Vagina (tissue), 2 donors: ENCODE results near the gene FAM169A.

ENCODE experiments used
- POLR2A ChIP-seq, 2 donors: fragments of 450-650 bp; IDR thresholded peaks; one replicate each; pipeline ENCODE4 v1.6.1; 2017; ENCODE audit warnings: antibody characterized with exemption in 2 of 2, mild to moderate bottlenecking in 2 of 2, moderate library complexity in 2 of 2
- TF ChIP-seq, protein P1 (sequence below), 3 experiments: fragments of 450-650 bp in 2 of 3; fragments of 200-600 bp in 1 of 3; sonication (generic) in 1 of 3; IDR thresholded peaks; one replicate each; pipeline ENCODE4 v1.5.1; 2017 to 2019; ENCODE audit warnings: antibody characterized with exemption in 3 of 3, mild to moderate bottlenecking in 2 of 3, moderate library complexity in 2 of 3

DNA sequence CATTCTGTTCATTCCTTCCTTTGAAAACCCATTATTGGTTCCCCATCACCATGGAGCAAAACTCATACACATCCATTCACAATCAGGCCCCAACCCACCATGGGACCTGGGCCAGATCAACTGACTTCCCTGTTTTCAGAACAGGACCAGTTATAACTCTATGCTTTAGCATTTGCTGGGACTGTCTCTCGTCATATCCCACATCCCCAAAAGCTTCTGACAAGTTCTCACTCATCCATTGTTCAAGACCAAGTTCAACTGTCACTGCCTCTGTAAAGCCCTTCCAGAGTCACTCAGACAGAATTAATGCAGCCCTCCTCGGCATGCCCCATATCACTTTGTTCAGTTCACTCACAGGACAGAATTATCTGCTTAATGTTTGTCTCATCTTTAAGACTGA, 4.0 kb downstream of the FAM169A start:
- TF ChIP-seq, protein P1, sequence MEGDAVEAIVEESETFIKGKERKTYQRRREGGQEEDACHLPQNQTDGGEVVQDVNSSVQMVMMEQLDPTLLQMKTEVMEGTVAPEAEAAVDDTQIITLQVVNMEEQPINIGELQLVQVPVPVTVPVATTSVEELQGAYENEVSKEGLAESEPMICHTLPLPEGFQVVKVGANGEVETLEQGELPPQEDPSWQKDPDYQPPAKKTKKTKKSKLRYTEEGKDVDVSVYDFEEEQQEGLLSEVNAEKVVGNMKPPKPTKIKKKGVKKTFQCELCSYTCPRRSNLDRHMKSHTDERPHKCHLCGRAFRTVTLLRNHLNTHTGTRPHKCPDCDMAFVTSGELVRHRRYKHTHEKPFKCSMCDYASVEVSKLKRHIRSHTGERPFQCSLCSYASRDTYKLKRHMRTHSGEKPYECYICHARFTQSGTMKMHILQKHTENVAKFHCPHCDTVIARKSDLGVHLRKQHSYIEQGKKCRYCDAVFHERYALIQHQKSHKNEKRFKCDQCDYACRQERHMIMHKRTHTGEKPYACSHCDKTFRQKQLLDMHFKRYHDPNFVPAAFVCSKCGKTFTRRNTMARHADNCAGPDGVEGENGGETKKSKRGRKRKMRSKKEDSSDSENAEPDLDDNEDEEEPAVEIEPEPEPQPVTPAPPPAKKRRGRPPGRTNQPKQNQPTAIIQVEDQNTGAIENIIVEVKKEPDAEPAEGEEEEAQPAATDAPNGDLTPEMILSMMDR (IDR thresholded peaks at IDR 0.05) = no peak
- TF ChIP-seq POLR2A (IDR thresholded peaks at IDR 0.05) = no peak
